Eye (tissue), 1 donor: ENCODE data around the gene RHOT2.

Source experiments
- DNase-seq: peaks from one replicate; pipeline ENCODE4 v3.0.0-alpha.2; 2015

RHOT2 gene

DNA sequence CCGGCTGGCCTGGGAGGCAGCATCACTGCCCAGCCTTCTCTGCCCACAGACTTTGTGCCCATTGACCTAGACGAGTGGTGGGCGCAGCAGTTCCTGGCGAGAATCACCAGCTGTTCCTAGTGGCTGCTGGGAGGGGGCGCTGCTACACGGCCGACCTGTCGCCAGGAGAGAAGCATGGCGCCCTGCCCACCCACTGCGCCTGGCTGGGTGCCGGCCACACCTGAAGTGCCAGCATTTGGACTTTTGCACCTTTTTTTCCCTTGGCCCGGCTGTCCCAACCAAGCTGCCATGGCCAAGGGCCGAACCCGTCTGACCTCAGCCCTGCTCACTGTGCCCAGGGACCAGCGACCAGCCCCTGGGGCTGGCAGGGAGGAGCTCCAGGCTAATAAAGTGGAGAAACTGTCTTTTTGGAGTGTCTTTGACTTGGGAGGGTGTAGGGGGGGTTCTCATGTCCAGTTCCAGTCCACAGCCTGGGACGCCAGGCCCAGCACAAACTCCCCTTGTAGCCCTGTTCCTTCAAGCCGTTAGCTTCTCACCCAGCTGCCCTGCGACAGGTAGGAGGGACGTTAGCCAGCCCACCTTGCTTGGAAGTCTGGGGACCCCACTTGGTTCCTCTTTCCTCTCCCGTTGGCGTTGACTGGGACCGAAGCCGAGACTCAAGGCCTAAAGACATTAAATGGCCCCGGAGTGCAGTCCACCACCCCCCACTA lies 19.7 kb upstream of the RHOT2 start:
- no peak for DNase-seq

DNA sequence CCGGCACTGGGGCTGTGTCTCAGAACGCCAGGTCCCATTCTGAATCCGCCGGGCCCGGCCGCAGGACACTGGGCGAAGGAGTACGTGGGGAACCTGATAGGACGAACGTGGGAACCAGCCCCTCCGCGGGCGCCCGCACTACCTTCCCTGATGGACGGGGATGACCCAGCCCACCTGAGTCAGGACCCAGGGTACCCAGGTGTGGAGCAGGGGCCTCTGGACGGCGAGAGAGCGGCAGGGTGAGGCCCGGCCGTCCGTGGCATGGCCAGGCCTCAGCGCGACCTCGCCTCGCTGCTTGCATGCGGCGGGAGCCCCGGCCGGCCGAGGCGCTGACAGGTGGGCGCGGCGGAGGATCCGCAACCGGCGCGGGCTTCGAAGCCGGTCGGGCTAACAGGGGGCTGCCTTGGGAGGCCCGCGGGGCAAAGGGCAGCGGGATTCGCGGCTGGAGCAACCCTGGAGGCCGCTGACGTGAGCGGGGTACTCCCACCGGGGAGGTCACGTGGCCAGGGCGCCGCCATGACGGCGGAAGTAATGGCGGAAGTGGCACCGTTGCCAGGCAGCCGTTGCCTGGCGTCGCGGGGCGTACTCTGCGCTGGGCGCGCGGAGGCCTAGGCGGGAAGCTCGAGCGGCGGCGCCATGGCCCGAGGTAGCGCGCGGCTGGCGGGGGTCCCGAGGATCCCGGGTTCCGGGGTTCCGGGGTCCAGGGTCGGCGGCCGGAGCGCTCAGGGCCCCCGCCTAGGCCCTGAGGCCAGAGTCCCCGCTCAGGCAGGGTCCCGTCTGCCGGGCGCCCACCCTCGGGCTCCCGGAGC lies 18.9 kb upstream of the RHOT2 start, which contains the start of gene WDR90:
Gene WDR90, plus strand, starts transcription at position 585 of the 809 bp plus-strand sequence. Its CDS starts 52 bp downstream, at position 637.
- DNase-seq = peak; percentile 96

DNA sequence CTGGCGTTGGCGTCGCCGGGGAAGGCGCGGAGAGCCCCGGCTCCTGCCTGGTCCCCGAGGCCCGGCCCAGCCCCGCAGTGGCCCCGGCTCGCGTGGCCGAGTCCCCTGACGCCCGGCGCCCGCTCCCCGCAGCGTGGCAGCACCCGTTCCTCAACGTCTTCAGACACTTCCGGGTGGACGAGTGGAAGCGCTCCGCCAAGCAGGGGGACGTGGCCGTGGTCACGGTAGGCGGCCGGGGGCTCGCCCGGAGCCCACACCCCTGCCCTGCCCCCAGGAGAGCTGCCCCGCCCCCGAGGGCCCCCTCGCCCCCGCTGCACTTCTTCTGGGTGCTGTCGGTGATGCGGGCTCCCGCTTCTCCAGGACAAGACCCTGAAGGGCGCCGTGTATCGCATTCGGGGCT lies 18.3 kb upstream of the RHOT2 start:
- DNase-seq = no peak

DNA sequence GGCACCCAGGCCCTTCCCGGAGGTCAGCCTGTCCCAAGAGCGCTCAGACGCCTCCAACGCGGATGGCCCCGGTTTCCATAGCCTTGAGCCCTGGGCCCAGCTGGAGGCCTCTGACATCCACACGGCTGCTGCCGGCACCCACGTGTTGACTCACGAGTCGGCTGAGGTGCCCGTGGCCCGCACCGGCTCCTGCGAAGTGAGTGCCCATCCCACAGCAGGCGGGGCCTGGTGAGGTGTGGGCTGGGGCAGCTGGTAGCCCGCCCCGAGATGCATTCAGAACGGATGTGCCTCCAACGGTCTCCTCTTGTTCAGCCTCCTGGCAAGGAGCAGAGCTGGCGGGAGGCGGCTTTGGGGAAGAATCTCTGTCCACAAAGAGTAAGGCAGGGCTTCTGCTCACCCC lies 16.1 kb upstream of the RHOT2 start:
- no peak for DNase-seq

DNA sequence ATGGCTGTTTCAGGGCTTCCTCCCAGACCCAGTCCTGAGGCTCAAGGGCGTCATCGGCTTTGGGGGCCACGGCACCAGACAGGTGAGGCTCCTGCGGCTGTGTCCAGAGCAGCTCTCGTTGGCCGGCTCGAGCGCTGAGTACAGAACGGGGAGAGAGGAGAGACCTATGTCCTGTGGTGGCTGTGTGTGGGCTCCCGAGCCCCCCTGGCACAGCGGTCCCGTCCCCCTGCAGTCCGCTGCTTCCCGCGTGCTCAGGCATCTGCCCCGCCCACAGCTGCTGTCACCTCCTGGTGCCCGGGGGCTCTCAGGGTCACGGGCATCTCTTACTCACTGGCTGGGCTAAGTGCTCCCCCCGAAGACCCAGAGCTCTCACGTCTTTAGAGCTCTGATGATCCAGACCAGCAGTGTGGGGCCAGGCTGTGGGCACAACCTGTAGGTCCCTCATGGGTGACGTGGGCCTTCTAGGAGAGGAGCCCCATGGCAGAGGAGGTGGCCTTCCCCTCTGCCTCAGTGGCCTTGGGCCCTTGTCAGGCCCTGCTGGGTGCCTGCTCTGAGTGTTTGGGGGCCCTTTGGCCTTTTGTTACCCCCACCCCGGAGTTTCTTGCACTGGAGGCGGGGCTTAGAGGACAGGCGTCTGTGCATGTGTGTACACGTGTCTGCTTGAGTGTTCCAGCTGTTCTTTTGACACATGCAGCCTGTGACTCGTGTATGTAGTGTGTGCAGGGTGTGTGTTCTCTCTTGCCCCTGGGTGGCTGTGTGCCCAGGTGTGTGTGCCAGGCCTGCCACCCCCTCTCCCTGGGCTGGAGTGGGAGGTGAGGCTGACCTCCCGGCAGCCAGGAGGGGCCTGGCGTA lies 15.3 kb upstream of the RHOT2 start:
- no peak for DNase-seq

DNA sequence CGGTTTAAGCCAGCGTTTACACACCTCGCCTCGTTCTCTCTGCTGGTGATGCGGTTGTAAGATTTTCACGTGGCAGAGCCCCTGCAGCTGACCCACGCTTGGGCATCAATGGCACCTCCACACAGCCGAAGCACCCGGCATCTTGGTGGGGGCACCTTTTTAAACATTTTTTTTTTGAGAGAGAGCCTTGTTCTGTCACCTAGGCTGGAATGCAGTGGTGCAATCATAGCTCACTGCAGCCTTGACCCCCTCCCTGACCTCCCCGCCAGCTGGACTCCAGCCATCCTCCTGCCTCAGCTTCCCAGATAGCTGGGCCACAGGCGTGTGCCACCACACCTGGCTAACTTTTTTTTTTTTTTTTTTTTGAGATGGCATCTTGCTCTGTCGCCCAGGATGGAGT lies 13.9 kb upstream of the RHOT2 start:
- no peak for DNase-seq

DNA sequence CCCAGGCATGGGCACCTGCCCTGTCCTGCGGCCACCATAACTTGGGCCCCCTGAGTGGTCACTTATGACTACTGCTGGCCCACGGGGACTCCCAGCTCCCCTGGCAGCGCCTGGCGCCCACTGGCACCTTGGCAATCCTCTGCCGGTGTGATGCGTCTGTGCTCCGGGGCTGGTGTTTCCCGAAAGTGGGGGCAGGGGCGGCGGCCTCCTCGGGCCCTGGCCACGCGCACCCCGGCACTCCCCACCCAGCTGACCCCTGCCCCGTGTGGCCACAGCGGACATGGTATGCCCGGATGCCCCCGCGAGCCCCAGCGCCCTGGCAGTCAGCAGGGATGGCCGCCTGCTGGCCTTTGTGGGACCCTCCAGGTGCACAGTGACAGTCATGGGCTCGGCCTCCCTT lies 10.4 kb upstream of the RHOT2 start:
- DNase-seq = no peak

DNA sequence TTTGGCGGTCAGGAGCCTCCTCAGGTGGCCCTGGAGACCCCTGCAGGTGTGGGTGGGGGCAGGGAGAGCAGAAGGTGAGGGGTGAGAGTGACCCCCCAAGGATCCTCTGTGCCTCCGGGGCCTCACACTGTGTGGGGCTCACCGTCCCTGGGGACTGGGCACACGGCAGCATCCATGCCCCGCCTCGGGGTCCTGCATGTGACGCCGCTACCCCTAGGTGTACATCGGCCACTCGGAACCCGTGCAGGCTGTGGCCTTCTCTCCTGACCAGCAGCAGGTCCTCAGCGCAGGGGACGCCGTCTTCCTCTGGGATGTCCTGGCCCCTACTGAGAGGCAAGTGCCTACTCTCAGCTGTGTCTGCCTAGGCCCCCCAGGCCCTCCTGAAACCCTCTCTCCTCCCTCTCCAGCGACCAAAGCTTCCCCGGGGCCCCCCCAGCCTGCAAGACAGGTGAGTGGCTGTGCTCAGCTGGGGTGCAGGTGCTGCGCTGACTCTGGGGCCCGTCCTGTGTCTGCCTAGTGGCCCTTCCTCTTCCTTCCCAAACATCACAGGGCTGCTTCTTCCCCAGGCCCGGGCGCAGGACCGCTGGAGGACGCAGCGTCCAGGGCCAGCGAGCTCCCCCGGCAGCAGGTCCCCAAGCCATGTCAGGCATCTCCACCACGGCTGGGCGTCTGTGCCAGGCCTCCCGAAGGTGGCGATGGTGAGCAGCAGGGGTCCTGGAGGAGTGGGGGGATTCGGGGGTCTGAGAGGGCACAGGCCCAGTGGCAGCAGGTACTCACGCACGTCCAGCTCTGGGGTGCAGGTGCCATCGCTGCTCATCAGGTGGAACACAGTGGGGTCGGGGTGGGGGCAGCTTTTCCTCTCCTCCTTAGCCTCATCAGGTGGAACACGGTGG lies 9.0 kb upstream of the RHOT2 start:
- no peak for DNase-seq

DNA sequence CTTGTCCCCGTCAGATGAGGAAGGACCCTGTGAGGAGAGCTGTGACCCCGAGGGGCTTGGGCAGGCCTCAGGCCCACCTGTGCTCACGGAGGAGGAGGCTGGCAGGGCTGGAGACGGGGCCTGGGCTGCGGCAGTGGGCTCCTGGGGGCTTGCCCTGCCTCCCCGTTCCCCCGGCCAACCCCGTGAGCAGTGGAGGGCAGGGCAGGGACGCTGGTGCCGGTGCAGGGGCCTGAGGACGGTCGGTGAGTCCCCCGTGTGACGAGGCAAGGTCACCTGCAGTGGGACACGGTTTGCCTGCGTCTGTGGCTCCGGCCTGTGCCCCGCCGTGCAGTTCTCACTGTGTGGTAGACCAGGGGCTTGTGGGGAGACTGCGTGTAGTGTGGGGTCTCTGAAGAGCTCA lies 8.3 kb upstream of the RHOT2 start:
- DNase-seq = no peak

DNA sequence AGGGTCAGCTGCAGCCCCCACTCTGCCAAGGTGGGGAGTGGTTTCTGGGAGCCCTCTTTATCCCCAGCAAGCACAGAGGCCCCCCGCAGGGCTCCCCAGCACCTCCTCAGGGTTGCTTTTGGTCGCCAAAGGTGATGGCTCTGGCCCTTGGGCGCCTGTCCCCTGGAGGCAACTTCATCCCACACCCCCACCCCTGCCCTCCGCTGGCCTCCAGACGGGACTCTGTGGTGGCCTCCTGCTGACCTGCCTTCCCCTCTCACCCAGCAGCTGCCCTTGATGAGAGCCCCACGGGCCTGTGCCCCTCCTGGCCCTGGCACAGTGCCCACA lies 7.8 kb upstream of the RHOT2 start:
- DNase-seq = no peak

DNA sequence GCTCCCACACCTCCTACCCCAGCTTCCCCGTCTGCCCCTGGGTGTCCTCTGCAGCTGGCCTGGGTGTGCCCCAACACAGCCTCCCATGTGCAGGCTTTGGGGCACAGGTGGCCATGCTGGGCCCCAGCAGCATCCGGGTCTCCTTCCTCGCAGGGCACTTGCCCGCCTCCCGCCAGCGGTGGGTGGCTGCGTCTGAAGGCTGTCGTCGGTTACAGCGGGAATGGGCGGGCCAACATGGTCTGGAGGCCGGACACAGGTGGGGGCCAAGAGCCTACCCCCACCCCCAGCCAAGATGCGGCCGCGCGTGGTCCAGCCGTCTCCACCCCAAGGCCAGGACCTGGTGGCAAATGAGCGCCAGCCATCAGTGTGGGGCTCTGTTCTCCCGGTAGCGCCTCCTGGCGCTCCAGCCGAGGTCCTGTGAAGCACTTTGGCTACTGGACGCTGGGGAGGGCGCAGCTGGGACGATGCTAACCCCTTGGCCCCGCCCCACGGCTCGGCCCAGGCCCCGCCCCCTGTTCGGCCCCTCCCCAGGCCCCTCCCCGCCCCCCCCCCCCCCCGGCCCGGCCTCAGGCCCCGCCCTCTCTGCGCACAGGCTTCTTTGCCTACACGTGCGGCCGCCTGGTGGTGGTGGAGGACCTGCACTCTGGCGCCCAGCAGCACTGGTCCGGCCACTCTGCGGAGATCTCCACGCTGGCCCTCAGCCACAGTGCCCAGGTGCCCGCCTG lies 7.3 kb upstream of the RHOT2 start:
- peak; percentile 92 for DNase-seq

DNA sequence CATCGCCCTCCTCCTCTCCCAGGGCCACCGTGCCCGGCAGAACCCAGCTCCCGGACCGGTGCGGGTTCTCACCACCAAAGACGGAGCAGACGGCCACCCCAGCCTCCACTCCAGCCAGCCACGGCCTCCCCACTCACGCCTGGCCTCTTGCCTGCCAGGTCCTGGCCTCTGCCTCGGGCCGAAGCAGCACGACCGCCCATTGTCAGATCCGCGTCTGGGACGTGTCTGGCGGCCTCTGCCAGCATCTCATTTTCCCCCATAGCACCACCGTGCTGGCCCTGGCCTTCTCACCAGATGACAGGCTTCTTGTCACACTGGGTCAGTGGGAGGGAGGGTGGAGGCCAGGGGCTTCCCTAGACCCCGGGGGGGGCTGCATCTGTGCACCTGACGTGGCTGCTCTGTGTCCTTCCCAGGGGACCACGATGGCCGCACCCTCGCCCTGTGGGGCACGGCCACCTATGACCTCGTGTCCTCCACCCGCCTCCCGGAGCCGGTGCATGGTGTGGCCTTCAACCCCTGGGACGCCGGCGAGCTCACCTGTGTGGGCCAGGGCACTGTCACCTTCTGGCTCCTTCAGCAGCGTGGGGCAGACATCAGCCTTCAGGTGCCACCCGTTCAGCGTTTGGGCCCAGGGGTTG lies 6.6 kb upstream of the RHOT2 start:
- no peak for DNase-seq

DNA sequence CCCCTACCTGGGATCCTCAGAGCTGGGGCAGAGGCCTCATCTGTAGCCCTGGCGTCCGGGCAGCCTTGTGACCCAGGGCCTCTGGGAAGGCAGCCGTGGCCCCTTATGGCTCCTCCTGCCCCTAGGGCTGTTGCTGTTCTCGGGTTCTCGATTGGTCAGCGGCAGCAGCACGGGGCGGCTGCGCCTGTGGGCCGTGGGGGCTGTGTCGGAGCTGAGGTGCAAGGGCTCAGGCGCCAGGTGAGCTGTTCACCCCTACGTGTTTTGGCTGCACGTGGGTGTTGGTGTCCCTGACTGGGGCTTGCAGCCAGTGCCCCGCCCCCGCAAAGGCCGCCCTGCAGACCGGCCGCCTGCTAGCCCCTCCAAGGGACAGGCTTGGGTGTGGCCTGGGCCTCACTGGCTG lies 5.8 kb upstream of the RHOT2 start:
- DNase-seq = no peak

DNA sequence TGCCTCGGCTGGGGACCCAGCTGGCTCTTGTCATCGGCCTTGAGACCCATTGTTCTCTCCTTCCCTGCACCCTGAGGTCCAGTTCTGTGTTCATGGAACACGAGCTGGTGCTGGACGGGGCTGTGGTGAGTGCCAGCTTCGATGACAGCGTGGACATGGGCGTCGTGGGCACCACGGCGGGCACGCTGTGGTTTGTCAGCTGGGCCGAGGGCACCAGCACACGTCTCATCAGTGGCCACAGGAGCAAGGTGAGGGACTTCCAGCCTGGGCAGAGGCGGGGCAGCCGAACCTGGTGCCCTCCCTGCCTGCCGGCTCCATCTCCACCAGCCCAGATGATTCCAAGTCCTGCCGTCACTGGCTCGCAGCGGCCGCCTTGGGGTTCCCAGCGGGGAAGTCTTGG lies 5.3 kb upstream of the RHOT2 start:
- no peak for DNase-seq

DNA sequence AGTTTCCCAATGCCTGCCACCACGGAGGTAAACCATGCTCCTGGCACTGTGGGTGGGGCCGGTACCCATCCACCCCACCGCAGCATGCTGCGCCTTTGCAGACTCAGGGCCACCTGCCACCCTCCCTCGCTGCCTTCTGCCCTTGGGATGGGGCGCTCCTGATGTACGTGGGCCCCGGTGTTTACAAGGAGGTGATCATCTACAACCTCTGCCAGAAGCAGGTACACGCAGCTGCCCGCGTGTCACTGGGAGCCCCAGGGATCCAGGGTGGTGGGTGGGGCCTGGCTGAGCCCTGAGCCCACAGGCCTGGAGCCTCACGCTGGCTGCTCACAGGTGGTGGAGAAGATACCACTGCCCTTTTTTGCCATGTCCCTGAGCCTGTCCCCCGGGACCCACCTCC lies 1.4 kb upstream of the RHOT2 start:
- no peak for DNase-seq

DNA sequence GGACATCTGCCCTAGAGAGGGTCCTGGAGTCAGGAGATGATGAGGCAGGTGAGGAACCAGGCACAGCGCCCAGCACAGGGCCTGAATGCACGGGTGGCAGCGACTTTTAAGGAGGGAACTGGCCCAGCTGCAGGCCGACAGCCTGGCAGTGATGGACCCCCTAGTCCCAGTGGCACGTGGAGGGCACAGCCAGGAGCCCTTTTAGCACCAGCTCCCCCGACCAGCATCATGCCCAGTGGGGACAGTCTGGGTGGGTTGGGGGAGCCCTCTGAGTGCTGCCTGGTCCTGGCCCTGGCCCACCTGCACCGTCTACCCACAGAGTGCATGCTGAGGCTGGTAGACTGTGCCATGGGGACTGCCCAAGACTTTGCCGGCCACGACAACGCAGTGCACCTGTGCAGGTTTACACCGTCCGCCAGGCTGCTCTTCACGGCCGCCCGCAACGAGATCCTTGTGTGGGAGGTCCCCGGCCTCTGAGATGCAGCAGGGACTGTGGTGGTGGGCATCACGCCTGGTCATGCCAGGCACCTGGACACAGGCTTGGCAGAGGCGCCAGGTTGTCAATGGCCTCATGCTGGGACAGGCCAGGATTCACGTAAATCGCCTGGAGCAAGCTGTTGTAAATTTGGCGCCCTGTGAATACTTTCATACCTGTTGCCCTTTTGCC lies 686 bp upstream of the RHOT2 start:
- no peak for DNase-seq

DNA sequence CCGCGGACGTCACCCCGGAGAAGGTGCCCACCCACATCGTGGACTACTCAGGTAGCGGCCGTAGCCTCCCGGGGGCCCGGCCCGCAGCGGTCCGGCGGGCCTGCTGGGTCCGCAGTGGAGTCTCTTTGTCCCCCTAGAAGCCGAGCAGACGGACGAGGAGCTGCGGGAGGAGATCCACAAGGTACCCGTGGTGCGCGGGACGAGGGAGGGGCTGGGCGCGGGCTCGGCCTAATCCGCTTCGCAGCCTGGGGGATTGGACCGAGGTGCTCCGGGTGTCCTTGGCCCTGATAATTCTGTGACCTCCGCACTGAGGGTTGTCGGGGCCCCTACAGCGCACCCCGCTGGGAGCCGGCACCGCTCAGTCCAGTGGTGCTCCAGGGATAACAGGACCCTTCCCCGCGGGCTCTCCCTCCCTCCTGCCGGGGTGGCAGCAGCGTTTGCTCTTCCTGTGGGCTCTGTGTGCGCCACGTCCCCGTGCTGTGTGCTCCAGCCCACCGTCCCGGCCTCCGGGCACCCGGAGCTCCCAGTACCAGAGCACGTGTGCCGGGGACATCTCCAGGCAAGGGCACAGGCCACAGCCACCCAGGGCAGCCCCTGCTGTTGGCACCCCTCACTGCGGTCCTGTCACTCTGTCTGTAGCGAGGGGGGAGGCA lies 713 bp downstream of the RHOT2 start:
- DNase-seq = peak; percentile 13

DNA sequence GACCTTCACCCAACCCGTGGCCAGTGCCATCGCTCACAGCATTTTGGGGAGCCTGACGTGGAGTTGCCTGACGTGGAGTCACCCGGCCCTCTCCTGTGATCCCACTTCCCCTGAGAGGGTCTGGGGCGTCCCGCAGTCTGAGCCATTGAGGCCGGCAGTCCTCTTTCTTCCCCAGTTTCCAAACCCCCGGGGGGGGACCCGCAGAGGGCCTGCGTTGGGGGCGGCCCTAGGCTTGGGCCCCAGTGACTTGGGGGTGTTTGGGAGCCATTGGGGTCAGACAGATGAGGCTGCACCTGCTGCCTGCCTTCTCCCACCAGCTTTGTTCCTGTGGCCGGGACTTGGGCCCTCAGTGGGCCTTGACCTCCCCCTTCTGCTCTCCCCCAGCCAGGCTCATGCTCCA lies 1.7 kb downstream of the RHOT2 start:
- no peak for DNase-seq

DNA sequence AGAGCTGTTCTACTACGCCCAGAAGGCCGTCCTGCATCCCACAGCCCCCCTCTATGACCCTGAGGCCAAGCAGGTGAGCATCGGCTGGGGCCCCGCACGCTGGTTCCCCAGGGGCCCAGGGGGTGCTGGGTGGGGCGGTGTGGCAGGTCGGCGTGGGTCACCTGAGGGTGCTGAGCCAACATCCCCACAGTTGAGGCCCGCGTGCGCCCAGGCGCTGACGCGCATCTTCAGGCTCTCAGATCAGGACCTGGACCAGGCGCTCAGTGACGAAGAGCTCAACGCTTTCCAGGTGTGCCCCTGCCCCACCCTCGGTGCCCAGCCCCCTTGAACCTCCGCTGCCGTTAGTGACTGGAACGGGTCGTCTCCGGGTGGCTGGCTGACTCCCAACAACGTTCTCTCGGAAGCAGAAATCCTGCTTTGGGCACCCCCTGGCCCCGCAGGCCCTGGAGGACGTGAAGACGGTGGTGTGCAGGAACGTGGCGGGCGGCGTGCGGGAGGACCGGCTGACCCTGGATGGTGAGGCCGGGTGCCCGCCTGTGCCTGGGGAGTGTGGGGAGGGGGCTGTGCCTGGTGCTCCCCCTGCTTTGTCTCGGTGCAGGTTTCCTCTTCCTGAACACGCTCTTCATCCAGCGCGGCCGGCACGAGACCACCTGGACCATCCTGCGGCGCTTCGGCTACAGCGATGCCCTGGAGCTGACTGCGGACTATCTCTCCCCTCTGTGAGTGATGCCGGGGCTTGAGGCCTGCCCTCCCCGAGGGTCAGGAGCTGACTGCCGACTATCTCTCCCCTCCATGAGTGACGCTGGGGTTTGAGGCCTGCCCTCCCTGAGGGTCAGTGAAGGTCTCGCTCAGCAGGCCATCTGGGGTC lies 2.8 kb downstream of the RHOT2 start:
- DNase-seq = no peak
